Frontal cortex (tissue), 4 donors: ENCODE measurements around the gene PDE4D. TPM values are rescaled to one million over a fixed set of nuclear protein-coding genes. Genes with fewer than 3 reads are reported as not detected.
"Not testable (repeated sequence)": the region's sequence is repeated elsewhere in the genome, so short reads cannot be mapped to it uniquely, and the experiment has no call there.

Source experiments
- DNase-seq, 2 donors: peaks; one replicate each; pipeline ENCODE4 v3.0.0; 2012; ENCODE audit warnings: low spot score in 2 of 2
- FAIRE-seq: peaks from 2 replicates; lab custom pipeline; 2012; peaks lifted over from hg19 to GRCh38; lab: Jason Lieb, UNC
- total RNA-seq: library from RNA; depleted of rRNA; stranded (reverse); fragments of >200 nt; gene quantifications from one replicate; pipeline ENCODE4 v1.2.3, GENCODE V29; 2014
- donor health status: control.
- donor health status: control.
- donor health status: control.

PDE4D gene
- total RNA-seq, 1 donor from 2014 or later, result 210 TPM

DNA sequence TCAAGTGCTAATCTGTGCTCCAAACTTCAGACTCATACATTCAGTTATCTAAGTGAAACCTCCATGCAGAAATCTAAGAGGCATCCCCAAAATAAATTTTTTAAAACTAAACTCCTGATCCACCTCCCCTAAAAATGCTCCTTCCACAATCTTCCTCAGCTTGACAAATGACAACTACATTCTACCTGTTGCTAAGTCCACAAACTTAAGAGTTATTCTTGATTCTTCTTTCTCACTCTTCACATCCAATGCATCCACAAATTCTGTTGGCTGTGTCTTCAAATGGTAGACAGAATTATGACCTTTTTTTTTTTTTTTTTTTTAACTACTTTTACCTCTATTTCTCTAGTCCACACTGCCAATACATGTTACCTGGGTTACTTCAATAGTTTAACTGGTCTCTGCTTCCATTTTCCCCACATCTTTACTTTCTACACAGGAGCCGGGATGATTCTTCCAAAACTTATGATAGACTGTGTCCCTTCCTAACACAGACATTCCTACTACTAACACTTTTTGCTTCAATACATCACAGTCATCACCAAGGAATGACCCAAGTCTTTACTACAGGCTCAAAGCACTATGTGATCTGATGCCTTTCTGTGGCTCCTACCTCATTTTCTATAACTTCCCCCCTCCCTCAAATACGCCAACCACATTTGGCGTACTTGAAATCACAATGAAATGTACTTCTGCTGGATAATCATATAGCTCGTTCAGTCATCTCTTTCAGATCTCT is 143.6 kb downstream of the PDE4D start:
- FAIRE-seq, result no peak

DNA sequence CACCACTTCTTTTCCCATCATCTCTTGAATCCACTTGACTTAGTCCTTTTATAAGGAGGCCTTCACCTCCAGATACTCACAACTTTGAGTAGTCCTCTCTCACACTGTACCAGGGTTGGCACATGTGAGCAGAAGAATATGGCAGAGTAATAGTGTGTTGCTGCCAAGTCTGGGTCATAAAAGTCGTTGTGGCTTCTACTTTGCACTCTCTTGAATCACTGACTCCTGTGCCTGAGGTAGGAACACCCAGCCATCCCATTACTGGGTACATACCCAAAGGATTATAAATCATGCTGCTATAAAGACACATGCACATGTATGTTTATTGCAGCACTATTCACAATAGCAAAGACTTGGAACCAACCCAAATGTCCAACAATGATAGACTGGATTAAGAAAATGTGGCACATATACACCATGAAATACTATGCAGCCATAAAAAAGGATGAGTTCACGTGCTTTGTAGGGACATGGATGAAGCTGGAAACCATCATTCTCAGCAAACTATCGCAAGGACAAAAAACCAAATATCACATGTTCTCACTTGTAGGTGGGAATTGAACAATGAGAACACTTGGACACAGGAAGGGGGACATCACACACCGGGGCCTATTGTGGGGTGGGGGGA is 145.4 kb downstream of the PDE4D start:
- not testable (repeated sequence) for DNase-seq, FAIRE-seq

More for the DNA sequence above, 143.6 kb downstream of the PDE4D start:
- DNase-seq, result no peak

DNA sequence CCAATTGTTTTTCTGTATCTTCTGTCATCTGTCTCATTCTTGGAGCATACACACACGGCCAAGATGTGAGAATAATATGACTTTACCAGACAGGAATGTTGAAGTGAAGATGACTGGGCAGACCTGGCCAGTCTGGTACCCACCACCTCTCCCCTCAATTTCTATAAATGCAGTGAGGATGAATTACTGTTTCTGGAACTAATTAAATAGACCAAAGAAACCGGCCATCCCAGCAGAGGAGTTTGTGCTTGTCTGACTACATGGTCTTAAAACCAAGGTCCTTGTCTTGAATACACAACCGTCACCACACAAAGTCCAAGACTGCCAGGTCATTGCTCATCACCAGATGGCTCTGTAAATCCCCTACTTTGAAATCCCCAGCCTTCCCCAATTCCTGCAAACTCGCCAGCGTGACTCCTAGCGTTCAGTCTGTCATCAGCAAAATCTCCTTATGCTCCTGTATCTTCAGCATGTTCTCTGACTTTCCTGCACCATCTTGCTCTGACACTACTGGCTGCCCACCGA is 147.2 kb downstream of the PDE4D start:
- no peak for FAIRE-seq
- no peak for DNase-seq

DNA sequence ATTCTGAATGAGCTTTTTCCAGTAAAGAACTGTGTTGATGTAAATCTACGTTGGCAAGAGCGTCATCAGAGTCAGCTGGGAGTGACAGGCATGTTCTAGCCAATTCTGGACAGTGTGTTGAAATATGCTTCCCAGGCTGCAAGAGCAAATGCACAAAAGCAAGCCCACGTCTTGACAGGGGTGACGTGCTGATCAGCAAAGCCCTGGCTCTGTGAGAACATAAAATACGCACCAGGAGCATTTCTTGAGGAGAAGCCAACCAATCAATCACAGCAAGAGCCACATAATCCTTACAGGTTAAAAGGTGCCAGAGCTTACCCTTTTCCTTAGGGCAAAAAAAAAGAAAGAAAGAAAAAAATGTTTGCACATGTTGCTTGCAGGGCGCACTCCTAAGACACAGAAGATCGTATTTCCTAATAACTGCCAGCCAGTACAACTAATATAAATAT is 148.1 kb downstream of the PDE4D start:
- no peak for FAIRE-seq
- no peak for DNase-seq

DNA sequence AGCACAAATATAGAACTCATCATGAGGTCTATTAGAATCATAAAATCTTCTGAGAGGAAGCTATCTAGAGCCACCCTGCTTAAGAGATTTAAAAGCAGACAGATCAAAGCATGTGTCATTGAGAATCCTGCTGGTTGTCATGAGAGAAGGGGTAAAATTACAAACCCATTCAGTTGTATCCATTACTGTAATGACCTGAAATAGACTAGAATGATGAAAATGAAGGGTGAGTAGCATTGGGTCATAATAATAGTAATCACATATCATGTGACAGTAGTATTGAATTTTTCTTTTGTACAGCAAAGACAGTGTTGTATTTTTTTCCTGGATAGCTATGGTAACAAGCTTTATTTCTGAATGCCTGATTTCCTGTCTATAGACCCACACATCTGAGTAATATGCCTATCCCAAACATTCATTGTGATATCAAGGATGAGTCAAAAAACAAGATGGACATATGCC is 149.0 kb downstream of the PDE4D start:
- DNase-seq (no peak), FAIRE-seq (no peak)

DNA sequence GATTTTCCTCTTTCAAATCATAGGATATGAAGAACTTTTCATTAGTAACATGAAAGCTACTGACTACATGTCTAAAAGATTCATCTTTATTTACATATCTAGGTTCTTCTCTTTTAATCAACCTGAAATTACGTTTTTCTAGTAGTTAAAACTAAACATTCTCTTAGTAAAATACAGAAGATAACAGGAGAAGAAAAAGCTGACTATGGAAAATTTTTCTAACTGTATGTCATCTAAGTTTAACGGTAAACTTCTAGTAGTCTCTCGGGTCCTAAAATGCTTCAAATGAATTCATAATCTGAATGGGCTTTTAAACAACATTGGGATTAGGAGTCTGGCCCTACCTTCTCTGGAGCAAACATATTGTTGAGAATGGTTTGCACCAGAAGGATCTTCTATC is 151.9 kb downstream of the PDE4D start:
- FAIRE-seq, result no peak
- DNase-seq, result no peak

- FAIRE-seq (no peak), DNase-seq (no peak)
Observed at GRCh38 chr5:59738024-59738423, 155.5 kb downstream of the PDE4D start.

GRCh38 chr5:59732806-59733205 is 160.7 kb downstream of the PDE4D start:
- DNase-seq (no peak), FAIRE-seq (no peak)

- FAIRE-seq, result no peak
- no peak for DNase-seq
Observed at GRCh38 chr5:59732301-59732700, 161.2 kb downstream of the PDE4D start.

GRCh38 chr5:59731809-59732208 is 161.7 kb downstream of the PDE4D start:
- FAIRE-seq, result no peak
- DNase-seq, result no peak

GRCh38 chr5:59729820-59730219 is 163.7 kb downstream of the PDE4D start:
- FAIRE-seq, result no peak
- DNase-seq, result no peak

- DNase-seq (no peak), FAIRE-seq (no peak)
Observed at GRCh38 chr5:59729357-59729756, 164.2 kb downstream of the PDE4D start.

DNA sequence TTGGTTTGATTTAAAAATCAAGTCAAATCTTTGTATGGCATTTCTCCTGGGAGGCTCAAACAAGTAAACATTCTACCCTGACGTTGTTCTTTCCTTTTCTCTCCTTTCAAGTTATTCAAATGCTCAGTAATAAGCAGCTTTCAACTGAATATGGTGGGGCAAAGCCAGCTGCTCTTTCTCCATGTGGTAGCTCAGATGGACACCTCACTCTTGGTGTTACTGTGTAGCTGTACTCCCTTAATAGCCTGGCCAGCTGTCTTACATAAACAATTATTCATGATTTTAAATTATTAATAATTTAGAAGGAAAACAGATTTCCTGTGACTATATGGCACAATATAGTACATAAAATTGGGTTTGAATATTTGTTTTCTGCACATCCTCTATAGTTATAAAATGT is 165.2 kb downstream of the PDE4D start:
- DNase-seq (no peak), FAIRE-seq (no peak)

GRCh38 chr5:59727186-59727585 is 166.3 kb downstream of the PDE4D start:
- DNase-seq (no peak), FAIRE-seq (no peak)

DNA sequence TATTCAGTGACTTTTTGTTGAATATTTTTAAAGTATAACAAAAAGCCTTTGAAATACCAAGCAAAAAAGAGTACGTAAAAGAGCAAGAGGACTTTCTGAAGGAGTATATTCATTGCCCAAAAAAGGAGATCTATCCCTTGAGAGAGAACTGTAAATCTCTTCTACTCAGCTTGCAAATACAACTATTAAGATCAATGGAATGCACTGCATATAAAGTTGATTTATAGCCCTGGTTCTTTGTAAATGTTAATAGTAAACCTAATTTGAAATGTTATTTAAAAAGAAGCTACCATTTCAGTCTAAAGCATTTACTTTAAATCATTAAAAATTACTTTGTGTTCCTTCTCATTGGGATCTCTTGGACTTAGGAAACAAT is 168.1 kb downstream of the PDE4D start:
- no peak for FAIRE-seq
- DNase-seq, result no peak

GRCh38 chr5:59724482-59725391 is 168.8 kb downstream of the PDE4D start:
- no peak for DNase-seq
- no peak for FAIRE-seq

- DNase-seq (no peak), FAIRE-seq (no peak)
Observed at GRCh38 chr5:59722874-59723273, 170.7 kb downstream of the PDE4D start.

- no peak for DNase-seq
- no peak for FAIRE-seq
Observed at GRCh38 chr5:59721741-59722140, 171.8 kb downstream of the PDE4D start.

DNA sequence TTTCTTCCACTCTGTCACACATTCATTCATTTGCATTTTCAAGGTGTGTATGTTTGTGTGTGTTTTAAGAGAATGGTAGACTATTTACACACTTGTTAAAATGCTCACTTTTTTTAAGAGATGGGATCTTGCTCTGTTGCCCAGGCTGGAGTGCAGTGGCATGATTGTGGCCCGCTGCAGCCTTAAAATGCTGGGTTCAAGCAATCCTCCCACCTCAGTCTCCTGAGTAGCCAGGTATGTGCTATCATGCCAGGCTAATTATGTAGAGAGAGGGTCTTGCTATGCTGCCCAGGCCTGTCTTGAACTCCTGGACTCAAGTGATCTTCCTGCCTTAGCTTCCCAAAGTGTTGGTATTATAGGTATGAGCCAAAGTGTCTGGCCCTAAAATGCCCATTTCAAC is 173.5 kb downstream of the PDE4D start:
- FAIRE-seq, result no peak

GRCh38 chr5:59716966-59717500 is 176.5 kb downstream of the PDE4D start:
- no peak for FAIRE-seq
- DNase-seq, result no peak

More for the DNA sequence above, 173.5 kb downstream of the PDE4D start:
- no peak for DNase-seq
